Measurements from ENCODE around the gene CHPF2. TPM values are rescaled to one million over a fixed set of nuclear protein-coding genes. Genes with fewer than 3 reads are reported as not detected.

CHPF2 gene
- total and polyA plus RNA-seq, 2 experiments from 2014 or later = 48.0 to 120 TPM

DNA sequence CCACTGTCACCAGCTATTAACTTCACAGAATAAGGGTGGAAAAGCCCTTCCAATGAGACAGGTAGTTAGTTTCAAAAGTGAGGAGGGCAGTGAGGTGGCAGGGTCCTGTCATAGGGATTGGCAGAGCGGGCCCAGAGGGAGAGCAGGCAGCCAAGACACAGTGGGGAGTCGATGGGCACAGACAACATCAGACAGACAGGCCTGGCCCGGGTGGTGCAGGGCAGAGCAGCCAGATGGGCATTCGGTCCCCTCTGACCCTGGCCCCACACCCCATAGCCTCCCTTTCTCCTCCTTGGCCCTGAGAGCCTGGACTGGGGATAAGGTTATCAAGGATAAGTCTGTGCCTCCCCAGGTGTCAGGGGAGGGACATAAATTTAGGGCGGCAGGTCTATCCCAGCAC, 47.6 kb downstream of the CHPF2 start:
- Histone ChIP-seq H3K27me3 (replicated peaks; ENCODE audit: insufficient read depth) (peaks cover 9% of the 10 kb centered on the region), H3F3A (ENCODE audit: insufficient read depth) (no peaks in the 10 kb centered on the region), H3K36me3 (ENCODE audit: low read depth) (no peaks in the 10 kb centered on the region), H3K4me3 (no peak overlapping the region), H3K9ac (no peak overlapping the region), H3K79me2 (ENCODE audit: insufficient read depth) (no peaks in the 10 kb centered on the region), H3K27ac (no peak overlapping the region), H4K20me1 (ENCODE audit: insufficient read depth) (no peaks in the 10 kb centered on the region), H3K9me2 (ENCODE audit: insufficient read depth) (no peaks in the 10 kb centered on the region), H3K9me3 (ENCODE audit: low read depth) (no peaks in the 10 kb centered on the region), H3K4me2 (ENCODE audit: unreplicated experiment) (no peak overlapping the region), H3K4me1 (ENCODE audit: insufficient read depth) (no peaks in the 10 kb centered on the region), H2AFZ (no peak overlapping the region)
- WGBS, 2 experiments (ENCODE audit: low coverage in 1 of 2, low lambda C conversion rate in 2 of 2, missing lambda C conversion rate in 2 of 2) = 59 to 72% methylated on average over 5 of the region's 5 CpGs
- TF ChIP-seq EZH2phosphoT487 (IDR thresholded peaks at IDR 0.05; ENCODE audit: insufficient read depth, low read depth) = no peak
- no peak for TF ChIP-seq EZH2 (IDR thresholded peaks at IDR 0.05; ENCODE audit: insufficient read depth, poor library complexity, severe bottlenecking)
- in situ Hi-C loops (cut with MboI) = no loop called here
- DNase-seq = no peak

DNA sequence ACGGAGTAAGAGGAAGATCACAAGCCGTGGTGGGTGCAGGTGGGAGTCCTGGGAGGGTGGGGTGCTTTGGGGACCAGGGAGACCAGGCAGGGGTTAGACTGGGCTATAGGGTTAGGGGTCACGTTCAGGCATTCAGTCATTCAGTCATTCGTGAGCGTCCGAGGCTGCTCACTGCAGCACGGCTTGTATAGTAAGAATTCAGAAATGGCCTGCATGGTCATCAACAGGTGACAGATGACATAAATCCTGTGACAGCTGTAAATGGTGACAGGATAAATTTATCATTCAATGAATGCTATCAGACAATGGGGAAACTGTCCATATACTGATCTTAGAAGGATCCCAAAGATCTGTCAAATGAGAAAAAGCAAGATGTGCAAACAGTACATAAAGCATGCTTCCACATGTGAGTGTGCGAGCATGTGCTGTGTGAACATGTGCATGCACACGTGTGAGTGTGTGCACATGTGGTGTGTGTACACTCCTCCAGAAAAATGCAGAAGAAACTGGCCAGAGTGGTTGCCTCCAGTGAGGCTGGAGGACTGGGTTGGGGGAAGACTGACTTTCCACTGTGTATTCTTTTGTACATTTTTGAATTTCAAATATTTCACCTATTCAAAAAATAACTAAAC, 48.2 kb downstream of the CHPF2 start:
- in situ Hi-C loops (cut with MboI) = no loop called here
- Histone ChIP-seq H3K9me3 (ENCODE audit: low read depth) (no peaks in the 10 kb centered on the region), H3K4me1 (ENCODE audit: insufficient read depth) (no peaks in the 10 kb centered on the region), H3K27me3 (replicated peaks; ENCODE audit: insufficient read depth) (peaks cover 9% of the 10 kb centered on the region), H3K9me2 (ENCODE audit: insufficient read depth) (no peaks in the 10 kb centered on the region), H3F3A (ENCODE audit: insufficient read depth) (no peaks in the 10 kb centered on the region), H3K36me3 (ENCODE audit: low read depth) (no peaks in the 10 kb centered on the region), H4K20me1 (ENCODE audit: insufficient read depth) (no peaks in the 10 kb centered on the region), H3K27ac (no peak overlapping the region), H2AFZ (no peak overlapping the region), H3K4me3 (no peak overlapping the region), H3K4me2 (ENCODE audit: unreplicated experiment) (no peak overlapping the region), H3K79me2 (ENCODE audit: insufficient read depth) (no peaks in the 10 kb centered on the region), H3K9ac (no peak overlapping the region)
- no peak for DNase-seq
- no peak for TF ChIP-seq EZH2phosphoT487 (IDR thresholded peaks at IDR 0.05; ENCODE audit: insufficient read depth, low read depth)
- no peak for TF ChIP-seq EZH2 (IDR thresholded peaks at IDR 0.05; ENCODE audit: insufficient read depth, poor library complexity, severe bottlenecking)
- WGBS, 2 experiments (ENCODE audit: low coverage in 1 of 2, low lambda C conversion rate in 2 of 2, missing lambda C conversion rate in 2 of 2) = 61 to 68% methylated on average over 9 of the region's 9 CpGs

GRCh38 chr7:151281686-151282085, 49.4 kb downstream of the CHPF2 start:
- Histone ChIP-seq H4K20me1 (ENCODE audit: insufficient read depth) (no peaks in the 10 kb centered on the region), H3K4me1 (ENCODE audit: insufficient read depth) (no peaks in the 10 kb centered on the region), H3K9me2 (ENCODE audit: insufficient read depth) (no peaks in the 10 kb centered on the region), H3K4me3 (no peak overlapping the region), H3K9me3 (ENCODE audit: low read depth) (no peaks in the 10 kb centered on the region), H3K36me3 (ENCODE audit: low read depth) (no peaks in the 10 kb centered on the region), H3K27ac (no peak overlapping the region), H3K79me2 (ENCODE audit: insufficient read depth) (no peaks in the 10 kb centered on the region), H3K27me3 (replicated peaks; ENCODE audit: insufficient read depth) (peaks cover 19% of the 10 kb centered on the region), H3K4me2 (ENCODE audit: unreplicated experiment) (no peak overlapping the region), H3F3A (ENCODE audit: insufficient read depth) (0 out of 2 replicates have a peak, but pooled peaks cover 8% of the 10 kb centered on the region), H2AFZ (no peak overlapping the region), H3K9ac (no peak overlapping the region)
- in situ Hi-C loops (cut with MboI) = no loop called here
- WGBS, 2 experiments (ENCODE audit: low coverage in 1 of 2, low lambda C conversion rate in 2 of 2, missing lambda C conversion rate in 2 of 2) = 33 to 38% methylated on average over 6 of the region's 6 CpGs
- TF ChIP-seq EZH2 (IDR thresholded peaks at IDR 0.05; ENCODE audit: insufficient read depth, poor library complexity, severe bottlenecking) (no peak), EZH2phosphoT487 (IDR thresholded peaks at IDR 0.05; ENCODE audit: insufficient read depth, low read depth) (no peak)
- DNase-seq = no peak

DNA sequence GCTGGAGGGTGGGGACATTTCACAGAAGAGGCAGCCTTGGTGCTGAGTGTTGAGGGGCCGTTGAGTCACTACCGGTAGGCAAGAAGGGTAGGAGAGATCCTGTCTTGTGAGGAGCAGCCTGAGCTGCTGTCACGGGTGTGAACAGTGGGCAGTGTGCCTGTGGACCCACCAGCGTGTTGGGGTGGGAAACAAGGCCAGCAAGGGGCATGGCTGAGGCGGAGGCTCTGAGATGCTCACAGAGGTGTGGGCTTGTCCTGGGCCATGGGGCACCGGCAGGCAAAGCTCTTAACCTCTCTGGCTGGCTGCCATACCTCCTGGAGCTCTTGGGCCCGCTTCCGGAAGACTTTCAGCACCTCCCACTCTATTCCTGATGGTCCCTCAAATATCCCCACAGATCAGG, 49.8 kb downstream of the CHPF2 start:
- Histone ChIP-seq H3K4me3 (no peak overlapping the region), H3K9ac (no peak overlapping the region), H3K27me3 (replicated peaks; ENCODE audit: insufficient read depth) (peaks cover 23% of the 10 kb centered on the region), H2AFZ (no peak overlapping the region), H3K9me3 (ENCODE audit: low read depth) (no peaks in the 10 kb centered on the region), H3K9me2 (ENCODE audit: insufficient read depth) (no peaks in the 10 kb centered on the region), H3K27ac (no peak overlapping the region), H3K4me1 (ENCODE audit: insufficient read depth) (no peaks in the 10 kb centered on the region), H3K79me2 (ENCODE audit: insufficient read depth) (no peaks in the 10 kb centered on the region), H3K36me3 (ENCODE audit: low read depth) (no peaks in the 10 kb centered on the region), H4K20me1 (ENCODE audit: insufficient read depth) (no peaks in the 10 kb centered on the region), H3F3A (ENCODE audit: insufficient read depth) (0 out of 2 replicates have a peak, but pooled peaks cover 8% of the 10 kb centered on the region), H3K4me2 (ENCODE audit: unreplicated experiment) (no peak overlapping the region)
- in situ Hi-C loops (cut with MboI) = no loop called here
- TF ChIP-seq EZH2 (IDR thresholded peaks at IDR 0.05; ENCODE audit: insufficient read depth, poor library complexity, severe bottlenecking) (no peak), EZH2phosphoT487 (IDR thresholded peaks at IDR 0.05; ENCODE audit: insufficient read depth, low read depth) (no peak)
- no peak for DNase-seq
- WGBS, 2 experiments (ENCODE audit: low coverage in 1 of 2, low lambda C conversion rate in 2 of 2, missing lambda C conversion rate in 2 of 2) = 32 to 34% methylated on average over 8 of the region's 8 CpGs
